ENCODE data around the gene SORBS2.
"Not testable (repeated sequence)": the region's sequence is repeated elsewhere in the genome, so short reads cannot be mapped to it uniquely, and the experiment has no call there.

The SORBS2 gene

DNA sequence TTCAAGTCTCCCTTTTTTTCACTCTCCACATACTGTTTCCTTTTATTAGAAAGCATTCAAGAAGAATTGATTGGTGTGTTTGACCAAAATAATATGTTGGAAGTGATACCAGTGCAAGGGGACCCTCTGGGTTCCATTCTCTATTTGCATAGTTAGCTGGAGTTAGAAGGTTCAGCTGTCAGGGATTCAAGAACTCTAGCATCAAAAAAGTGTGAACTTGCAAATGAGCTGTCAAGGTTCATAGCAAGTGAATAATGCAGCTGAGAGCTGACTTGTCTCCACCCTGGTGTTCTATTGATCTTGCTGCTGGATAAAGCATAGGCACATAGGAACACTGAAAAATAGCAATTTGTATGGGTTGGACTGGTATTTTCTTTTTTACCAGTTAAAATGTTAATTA, 73.2 kb downstream of the SORBS2 start:
- no peak for DNase-seq (ENCODE audit: low read depth)

DNA sequence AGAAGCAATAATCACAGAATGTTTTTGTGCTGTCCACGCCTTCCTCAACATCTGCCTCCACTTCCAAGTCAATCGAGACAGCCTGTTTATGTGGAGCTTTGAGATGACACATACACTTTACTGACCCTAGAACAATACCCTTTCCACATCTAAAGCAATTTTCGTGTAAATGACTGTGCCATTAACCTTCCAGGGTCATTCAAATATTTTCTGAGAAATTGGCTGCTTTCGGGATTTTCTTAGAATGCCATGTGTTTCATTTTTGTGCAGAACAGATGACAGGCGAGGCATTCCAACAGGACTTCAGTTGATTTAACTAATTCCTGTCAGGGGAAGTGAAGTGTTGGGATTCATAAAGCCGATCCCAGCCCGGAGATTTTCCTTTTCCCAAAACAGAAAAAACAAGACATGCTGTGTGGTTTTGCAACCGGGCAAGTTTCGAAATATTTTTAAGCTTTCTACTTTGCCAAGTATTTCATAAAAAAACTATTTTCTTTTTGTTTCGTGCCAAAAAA, 73.9 kb downstream of the SORBS2 start:
- peak; percentile 85 for DNase-seq (ENCODE audit: low read depth)

DNA sequence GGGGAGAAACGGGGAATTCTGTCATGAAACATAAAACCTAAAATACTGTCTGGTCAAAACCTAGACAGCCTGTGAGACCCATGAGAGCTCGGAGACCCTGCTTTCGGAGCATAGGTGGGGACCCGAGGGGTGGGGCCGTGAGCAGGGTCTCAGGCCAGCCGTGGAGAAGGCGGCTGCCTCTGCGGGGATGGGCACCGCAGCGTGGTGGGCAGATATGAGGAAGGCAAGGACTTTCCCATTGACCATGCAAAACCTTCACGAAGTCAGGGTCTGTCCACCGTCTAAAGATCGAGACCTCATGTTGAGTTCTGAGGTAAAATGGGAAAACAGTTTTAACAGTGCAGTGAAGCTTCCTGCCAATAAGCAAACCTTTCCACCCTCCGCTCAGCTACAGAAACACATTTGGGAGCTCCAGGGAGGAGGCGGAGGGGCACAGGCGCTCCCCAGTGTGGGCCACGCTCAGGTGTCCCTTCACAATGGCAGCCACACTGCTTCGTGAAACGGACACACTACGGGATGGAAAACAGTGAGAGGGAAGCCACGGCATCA, 74.4 kb downstream of the SORBS2 start:
- DNase-seq (ENCODE audit: low read depth) = no peak

DNA sequence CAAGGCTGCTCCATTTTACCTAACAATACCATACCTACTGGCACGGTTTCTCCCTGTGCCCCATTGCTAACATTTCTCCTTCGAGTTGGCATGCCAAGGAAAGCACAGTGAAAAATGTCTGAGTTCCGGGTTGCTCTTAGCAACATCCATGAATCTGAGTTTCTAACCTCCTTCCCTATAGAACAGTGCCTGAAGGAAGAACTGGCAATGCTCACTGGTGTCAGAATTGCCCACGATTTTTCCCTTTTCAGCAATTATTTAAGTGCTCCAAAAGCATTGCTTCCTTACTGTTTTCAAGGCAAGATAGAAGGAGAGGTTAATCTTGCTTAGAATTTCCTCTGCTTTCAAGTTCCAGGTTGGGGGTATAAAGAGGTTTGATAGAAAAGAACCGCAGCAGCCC, 75.1 kb downstream of the SORBS2 start:
- no peak for DNase-seq (ENCODE audit: low read depth)

DNA sequence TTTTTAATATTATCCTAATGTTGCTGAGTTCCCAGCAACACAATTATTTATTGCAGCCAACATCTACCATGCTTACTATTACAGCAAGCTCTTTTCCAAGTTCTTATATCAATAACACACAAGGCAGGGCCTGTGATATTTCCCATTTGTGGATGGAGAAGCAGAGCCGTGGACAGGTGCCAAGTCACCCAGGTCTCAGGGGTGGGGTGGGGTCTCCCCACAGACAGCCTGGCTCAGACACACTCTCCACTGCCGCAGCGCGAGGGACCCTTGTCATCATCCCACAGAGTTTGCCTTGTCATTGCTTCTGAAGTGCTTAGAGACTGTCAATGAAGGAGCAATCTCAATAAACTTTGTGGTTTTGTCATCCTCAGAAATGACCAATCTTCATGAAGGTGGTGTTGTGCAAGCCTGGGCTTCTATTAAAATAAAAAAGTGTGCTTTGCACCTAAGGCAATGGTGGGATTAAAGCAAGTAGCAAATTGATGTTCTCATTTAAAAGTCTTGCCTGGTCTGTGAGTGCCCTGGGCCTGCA, 76.1 kb downstream of the SORBS2 start:
- DNase-seq (ENCODE audit: low read depth) = no peak

DNA sequence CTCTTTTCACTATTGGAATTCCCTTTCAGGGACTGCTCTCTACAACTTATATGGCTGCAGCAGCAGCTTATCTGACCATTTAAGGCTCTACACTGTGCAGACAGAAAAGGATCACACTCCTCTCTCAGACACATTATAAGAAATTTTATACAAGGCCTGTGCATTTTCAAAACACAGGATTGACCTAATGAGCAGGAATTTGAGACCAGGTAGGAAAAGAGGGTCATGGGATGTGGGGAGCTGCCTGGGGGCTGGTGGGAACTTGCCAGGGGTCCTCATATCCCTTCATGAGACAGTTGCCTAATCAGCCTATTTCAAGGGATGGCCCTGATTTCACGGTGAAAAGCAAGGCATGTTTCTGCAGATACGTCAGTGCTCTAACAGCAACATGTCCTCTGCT, 77.1 kb downstream of the SORBS2 start:
- no peak for DNase-seq (ENCODE audit: low read depth)

DNA sequence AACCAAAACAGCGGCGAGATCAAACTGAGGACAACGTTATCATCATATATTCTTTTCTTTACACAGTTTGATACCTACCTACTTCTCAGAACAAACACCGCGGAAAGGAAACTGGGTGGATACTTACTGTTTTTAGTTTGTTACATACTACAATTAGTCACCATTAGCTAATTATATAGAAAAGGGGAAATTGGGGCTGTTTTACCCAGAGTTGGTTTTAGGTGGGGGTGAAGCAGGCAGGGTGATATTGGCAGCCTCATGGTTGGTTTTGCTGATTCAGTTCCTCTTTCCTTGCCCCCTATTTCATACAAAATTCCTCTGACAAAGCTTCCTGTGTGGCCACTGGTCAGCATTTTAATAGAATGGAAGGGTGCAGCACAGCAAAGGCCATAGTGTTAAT, 77.8 kb downstream of the SORBS2 start:
- no peak for DNase-seq (ENCODE audit: low read depth)

DNA sequence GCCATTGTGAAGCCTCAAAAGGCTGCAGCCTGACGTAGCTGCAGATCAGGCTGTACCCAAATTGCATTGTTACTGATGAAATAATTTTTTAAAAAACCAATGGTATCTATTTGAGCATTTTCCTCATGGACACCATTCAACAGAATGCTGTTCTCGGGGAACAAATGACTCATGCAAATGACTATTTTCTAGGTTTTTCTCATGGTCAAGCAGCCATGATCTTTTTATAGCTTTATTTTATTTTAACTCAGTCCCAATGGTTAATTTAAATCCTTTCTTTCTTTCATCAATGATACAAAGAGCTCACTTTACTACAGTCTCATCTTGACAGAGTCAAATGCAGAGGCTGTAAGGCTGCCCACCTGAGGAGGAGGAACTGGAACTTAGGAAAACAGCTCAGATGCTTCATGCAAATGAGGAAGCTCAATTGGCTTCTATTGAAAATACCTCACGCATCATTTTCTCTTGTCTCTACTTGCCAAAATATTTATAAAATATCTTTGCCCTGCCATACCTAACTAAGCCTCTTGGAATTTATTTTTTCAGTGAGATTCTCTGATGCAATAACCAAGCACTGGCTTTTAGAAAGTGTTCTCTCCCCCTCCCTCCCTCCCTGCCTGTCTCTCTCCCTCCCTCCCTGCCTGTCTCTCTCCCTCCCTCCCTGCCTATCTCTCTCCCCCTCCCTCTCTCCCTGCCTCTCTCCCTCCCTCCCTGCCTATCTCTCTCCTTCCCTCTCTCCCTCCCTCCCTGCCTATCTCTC, 81.0 kb downstream of the SORBS2 start:
- DNase-seq (ENCODE audit: low read depth) = no peak

DNA sequence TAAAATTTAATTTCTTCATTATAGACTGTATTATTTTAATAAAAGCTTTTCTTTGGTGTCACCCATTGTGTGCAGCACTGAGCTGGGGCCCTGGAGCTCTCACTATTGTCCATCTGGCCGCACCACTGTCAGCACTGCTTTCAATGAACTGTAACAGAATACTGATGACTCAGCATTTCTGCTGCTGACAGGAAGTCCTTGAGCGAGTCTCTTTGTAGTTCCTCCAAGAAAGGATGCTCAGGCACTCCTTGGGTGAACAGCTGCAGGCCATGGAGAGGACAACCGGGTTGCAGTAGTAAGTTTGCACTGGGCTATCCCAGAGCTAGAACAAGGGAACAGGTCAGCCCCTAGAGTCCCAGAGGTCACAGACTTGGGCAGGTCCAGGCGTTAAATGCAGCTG, 81.6 kb downstream of the SORBS2 start:
- no peak for DNase-seq (ENCODE audit: low read depth)

DNA sequence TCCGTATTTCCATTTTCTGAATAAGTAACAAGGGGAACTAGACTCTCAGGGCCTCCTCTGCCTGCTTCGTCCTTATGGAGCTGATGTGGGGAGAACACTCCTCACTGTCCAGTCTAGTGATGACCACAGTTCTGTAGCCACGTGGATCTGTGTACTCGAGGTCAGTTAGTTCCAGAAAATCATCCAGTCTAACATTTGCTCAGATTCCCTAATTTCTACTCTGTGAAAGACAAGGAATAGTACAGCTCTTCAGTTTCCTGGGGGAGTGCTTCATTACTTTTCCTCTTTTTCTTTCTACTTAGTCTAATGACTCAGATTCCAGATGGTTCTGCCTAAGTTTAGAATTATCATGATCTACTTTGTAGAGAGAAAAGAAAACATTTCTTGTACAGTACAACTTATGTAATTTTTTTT, 82.6 kb downstream of the SORBS2 start:
- no peak for DNase-seq (ENCODE audit: low read depth)

DNA sequence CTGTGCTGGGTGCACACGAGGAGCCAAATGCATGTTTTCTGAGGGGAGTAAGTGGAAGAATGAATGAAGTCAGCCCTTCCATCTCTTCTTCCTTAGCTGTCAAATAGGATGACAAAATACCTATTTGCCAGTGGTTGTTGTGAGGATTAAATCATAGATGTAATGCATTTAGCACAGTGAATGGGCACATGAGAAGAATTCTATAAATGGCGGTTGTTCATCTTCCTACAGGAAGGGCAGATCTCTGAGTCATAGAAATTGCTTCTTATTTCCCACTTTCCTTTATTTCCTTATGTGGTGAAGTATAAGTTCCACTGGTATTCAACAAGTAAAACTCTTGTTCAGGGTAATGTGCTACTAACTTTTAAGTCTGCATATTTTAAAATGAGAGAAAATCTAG, 83.1 kb downstream of the SORBS2 start:
- no peak for DNase-seq (ENCODE audit: low read depth)

DNA sequence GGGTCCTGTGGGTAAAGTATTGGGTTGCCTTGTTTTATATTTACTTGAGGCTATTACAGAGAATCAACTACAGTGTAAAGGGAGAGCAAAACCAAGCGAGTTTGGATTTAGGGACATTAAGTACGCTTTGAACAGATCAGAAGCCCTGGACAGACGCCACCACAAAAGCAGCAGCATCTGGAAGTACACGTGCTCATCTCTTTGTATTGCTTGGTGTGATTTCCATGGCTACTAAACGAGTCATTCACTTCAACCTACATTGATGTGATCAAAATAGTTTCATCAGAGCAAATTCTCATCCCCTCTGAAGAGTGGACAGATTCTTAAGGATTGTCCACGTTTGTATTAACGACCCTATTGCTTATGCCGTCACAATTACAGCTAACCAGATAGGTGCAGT, 85.1 kb downstream of the SORBS2 start:
- DNase-seq (ENCODE audit: low read depth) = no peak

DNA sequence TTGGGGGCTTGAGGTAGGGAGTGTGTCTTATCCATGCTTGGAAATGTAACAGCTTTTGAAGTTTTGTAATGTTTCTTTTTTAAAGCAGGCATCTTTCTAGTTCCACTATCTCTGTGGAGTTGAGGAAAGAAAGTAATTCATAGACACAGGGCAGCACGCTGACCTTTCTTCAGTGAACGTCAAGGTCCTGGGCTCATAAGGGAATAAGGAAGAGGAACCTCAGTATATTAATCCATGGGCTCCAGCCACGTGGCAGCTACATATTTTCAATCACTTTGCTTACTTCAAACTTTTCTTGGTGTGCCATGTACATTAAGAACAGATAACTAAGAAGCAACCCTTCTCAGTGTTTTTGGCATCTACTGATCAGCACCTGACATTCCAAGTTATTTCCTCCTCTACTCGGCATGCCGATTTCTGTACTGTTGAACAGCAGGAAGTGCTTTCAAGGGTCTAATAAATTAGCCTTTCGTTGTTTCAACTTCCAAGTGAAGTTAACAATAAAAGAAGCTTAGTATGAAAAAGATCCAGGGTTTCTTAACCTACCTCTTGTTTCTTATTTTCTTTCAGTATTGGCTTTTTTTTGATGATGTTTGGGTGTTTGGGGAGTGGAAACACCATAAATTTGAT, 88.2 kb downstream of the SORBS2 start:
- DNase-seq (ENCODE audit: low read depth) = no peak

DNA sequence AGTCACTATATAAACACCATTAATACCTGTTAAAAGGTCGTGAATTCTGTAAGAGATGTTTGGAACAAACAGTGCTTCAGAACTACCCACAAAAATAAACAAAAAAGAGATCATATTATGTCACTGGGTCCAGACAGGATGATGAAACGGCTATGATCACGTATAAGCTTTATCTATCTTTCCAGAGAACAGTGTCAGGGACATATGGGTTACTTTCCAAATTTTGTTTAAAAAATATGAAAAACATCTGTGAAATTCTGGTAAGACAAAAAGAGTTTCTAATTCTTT, 90.0 kb downstream of the SORBS2 start:
- DNase-seq (ENCODE audit: low read depth) = no peak

DNA sequence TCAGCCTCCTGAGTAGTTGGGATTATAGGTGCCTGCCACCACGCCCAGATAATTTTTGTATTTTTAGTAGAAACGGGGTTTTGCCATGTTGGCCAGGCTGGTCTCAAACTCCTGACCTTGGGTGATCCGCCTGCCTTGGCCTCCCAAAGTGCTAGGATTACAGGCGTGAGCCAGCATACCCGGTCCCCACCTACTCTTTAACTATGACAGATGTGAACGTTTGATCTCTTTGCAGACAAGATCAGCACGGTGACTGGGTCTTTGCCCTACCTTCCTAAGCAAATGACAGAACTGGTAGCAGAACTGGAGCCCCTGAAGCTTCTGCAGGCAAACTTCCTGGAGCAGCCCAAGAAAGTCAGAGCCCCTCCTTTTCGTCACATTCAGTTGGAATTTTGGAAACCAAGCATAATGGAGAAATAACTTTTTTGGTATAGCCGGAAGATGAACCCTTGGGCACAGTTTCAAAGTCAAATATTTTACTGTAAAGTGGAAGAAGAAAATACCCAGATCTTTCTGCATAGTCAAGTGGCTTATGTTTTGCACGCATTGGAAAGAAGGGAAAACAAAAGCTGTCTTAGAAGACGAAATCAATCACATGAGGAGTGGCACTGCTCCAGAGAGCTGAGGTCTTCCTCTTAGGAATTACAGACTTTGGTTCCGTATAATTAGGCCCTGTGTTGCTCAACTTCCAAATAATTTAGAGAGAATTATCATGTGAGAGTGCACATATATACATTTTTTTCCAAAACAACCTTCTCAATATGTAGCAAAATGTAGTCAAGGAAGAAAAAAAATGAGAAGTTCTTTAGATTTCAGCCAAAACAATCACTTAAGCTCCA, 90.6 kb downstream of the SORBS2 start:
- no peak for DNase-seq (ENCODE audit: low read depth)

DNA sequence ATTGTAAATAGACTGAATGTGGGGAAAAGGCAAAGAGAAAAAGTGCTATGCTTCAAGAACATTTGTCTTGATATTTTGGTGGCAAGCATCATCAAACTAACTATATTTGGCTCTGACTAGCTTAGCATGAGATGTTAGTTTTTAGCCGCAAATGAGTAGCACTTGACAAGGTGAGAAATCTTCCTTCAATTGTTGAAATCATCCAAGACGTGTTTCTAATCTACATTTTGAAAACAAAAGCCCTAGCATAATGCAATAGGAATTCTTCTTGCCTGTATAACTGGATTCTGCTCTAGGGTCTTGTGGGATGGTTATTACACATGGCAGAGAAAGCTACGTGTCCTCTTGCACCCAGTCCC, 92.5 kb downstream of the SORBS2 start:
- no peak for DNase-seq (ENCODE audit: low read depth)

DNA sequence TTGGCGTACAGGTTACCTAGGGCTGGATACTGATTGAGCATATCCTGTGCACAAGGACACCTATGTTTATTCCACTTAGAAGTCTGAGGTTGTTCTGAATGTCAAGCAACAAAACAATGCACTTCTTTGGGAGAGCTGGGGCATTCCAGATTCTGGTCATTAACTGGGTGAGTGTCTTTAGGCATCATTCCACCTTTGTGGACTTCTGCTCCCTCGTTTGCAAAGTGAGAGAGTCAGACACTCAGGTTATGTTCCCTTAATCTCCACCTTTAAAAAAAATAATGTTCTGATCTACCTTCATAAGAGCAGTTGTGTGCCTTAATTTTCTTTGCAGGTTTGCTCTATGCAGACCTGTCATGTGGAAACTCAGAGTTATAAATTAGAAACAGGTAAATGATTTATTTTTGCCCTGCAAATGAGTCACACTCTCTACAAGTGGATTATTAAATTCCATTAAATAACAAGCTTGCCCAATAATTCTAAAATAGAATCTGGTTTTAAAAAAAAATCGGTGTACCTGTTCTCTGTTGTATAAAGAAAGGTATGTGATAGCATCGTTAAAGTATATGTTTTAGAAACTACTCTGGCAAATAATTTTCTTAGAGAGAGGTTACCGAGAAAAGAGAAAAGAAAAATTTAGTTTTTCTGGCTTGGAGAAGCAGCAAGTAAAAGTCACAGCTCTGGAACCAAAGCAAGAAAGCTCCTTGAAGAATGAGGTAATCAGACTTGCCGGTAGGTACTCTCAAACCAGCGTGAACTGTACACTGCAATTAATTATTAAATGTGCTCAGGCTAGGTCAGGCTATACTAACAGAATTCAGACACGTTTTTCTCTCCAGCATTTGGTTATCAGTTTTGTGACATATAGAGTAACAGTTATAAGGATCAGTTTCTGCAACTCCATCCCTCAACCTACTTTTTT, 93.2 kb downstream of the SORBS2 start:
- no peak for DNase-seq (ENCODE audit: low read depth)

DNA sequence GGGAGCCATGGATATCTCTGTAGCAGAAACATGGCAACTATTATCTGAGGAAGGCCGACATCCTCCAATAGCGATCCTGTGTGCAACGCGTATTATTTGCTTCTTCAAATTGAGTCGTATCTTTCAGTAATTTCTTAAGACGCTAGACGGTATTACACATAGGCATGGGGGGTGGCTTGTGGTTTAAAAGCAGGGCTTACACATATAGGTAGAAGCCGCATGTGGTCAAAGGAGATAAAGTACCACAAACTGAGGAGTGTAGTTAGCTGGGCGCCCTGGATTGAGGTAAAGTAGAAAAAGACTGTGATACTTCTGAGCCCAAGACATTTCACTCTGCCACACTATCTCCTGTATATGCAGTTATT, 94.6 kb downstream of the SORBS2 start:
- DNase-seq (ENCODE audit: low read depth) = no peak

DNA sequence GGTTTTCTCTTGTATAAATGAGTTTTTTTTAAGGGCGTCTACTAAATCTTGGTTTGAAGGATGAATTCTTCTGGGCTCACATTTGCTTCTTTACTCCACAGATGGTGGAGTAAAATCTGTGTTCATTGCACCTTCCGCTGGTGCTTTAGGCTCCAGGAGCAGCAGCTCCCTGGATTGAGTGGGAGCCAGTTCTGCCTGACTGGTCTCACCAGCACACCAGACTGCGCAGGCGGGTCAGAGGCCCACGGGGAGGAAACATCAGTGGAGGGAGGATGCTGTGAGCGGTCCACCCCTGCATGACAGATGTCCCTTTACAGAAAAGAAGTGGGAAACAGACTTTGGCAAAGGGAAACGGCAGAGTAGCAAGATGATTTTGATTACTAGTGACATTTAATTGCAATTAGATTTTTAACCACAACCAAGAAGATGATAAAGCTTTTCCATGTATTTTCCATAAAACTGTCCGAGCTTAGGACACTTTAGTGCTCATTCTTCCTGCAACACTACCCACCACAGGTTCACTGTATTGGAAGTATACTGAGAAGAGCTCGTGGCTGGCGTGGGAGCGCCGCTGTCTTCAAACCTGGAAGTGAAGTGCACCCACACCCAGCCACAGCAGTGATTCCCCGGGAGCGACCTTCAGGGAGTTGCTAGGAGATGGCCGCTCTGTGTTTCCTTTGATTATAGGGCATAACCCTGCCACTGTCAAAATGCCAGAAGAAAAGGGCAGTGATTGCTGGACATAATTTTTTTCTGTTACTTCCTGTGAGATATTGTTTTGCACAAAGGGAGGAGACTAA, 95.2 kb downstream of the SORBS2 start:
- no peak for DNase-seq (ENCODE audit: low read depth)

DNA sequence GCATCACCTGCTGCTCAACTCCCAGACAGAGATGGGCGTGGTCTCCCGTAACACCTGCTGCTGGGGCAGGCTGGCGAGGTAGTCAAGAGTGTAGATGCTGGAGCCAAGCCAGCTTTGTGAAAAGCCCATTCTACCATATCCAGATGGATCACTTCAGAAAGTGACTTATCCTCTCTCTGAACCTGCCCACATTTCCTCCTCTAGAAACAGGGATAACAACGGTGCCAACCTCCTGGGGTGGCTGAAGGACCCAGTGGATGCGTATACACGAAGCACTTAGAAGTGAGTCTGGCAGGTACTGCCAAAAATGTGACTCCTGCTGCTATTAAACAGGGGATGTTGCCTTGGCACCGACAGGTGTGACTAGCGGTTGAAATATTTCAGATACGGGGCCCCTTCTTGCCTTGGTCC, 95.8 kb downstream of the SORBS2 start:
- no peak for DNase-seq (ENCODE audit: low read depth)

DNA sequence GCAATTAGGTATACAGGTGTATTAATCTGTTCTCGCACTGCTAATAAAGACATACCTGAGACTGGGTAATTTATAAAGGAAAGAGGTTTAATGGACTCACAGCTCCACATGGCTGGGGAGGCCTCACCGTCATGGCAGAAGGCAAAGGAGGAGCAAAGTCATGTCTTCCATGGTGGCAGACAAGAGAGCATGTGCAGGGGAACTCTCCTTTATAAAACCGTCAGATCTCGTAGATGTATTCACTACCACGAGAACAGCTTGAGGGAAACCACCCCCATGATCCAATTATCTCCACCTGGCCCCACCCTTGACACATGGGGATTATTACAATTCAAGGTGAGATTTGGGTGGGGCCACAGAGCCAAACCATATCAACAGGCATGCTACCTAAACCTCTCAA, 97.5 kb downstream of the SORBS2 start:
- DNase-seq (ENCODE audit: low read depth) = not testable (repeated sequence)
